GM12875 (cell line): ENCODE measurements around the gene ECE2.

Experiments used
- H3K4me3 ChIP-seq: one replicate; pipeline ENCODE4 v1.5.1; 2011; ENCODE audit warnings: low read depth, low read length, control low read depth
- TF ChIP-seq, protein P1 (sequence below): IDR thresholded peaks from 2 replicates; pipeline ENCODE4 v1.5.1; 2011; ENCODE audit warnings: low read depth, mild to moderate bottlenecking, control low read depth, inconsistent platforms, low read length, moderate library complexity, borderline replicate concordance; ENCODE audit not compliant: insufficient read depth

The ECE2 gene

GRCh38 chr3:184250167-184250828 is 25.5 kb upstream of the ECE2 start:
- H3K4me3 ChIP-seq, result peak overlapping the region; percentile 69
- TF ChIP-seq, protein P1, sequence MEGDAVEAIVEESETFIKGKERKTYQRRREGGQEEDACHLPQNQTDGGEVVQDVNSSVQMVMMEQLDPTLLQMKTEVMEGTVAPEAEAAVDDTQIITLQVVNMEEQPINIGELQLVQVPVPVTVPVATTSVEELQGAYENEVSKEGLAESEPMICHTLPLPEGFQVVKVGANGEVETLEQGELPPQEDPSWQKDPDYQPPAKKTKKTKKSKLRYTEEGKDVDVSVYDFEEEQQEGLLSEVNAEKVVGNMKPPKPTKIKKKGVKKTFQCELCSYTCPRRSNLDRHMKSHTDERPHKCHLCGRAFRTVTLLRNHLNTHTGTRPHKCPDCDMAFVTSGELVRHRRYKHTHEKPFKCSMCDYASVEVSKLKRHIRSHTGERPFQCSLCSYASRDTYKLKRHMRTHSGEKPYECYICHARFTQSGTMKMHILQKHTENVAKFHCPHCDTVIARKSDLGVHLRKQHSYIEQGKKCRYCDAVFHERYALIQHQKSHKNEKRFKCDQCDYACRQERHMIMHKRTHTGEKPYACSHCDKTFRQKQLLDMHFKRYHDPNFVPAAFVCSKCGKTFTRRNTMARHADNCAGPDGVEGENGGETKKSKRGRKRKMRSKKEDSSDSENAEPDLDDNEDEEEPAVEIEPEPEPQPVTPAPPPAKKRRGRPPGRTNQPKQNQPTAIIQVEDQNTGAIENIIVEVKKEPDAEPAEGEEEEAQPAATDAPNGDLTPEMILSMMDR, result peak; percentile 93

DNA sequence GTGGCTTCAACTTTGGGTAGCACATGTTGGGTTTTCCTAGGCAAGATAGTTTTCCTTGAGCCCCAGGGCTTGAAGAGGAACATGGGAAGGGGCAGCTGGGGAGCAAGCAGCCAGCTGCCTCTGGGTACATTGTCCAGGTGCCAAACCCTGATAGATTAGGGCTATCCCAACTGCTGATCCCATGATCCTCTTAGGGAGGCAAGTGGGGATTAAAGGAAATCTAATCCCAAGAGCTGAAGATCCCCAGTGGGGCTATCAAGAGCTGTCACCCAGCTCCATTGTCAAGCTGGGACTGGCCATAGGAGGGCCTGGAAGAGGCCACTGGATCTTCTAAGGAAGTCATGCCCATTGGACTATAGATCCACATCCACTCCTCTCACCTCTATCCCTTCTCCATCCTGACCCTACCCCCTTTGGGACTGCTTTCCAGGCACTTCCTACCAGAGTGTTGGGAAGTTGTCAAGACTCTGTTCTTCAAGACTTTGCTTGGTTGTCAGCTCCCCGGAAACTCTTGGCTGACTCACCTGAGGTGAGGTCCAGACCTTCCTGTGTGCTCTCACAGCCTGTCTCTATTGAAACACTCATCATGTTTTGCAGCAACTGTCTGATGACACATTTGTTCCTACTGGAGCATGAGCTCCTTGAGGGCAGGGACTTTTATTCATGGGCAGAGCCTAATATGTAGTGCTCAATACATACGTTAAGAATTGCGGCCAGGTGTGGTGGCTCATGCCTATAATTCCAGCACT is 20.4 kb upstream of the ECE2 start:
- H3K4me3 ChIP-seq, result no peak overlapping the region
- TF ChIP-seq, protein P1, result no peak

DNA sequence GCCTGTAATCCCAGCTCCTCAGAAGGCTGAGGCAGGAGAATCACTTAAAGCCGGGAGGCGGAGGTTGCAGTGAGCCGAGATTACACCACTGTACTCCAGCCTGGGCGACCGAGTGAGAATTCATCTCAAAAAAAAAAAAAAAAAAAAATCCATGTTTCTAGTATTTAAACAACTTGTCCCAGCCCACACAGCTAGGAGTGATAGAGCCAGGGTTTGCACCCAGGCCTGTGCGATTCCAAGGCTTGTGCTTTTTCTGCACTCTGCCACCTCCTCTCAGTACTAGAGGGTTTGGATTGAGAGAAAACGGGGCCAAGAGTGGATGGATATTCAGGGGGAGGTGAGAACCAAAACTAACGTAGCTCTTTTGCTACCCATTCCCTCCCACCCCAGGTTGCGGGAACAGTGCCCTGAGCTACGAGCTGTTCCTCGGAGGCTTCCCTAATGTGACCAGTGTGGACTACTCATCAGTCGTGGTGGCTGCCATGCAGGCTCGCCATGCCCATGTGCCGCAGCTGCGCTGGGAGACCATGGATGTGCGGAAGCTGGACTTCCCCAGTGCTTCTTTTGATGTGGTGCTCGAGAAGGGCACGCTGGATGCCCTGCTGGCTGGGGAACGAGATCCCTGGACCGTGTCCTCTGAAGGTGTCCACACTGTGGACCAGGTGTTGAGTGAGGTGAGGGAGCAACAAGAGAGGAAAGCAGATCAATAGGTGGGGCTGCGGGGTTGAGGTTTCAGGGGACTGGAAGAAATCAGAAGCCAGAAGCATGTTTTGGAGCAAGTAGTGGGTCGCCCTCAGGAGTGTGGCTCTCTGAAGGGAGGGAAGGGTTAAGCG is 18.5 kb upstream of the ECE2 start:
- H3K4me3 ChIP-seq, result no peak overlapping the region
- TF ChIP-seq, protein P1, result no peak

- TF ChIP-seq, protein P1, result no peak
- H3K4me3 ChIP-seq, result no peak overlapping the region
Measured at GRCh38 chr3:184258926-184259325, 16.9 kb upstream of the ECE2 start.

GRCh38 chr3:184259396-184259877 is 16.4 kb upstream of the ECE2 start:
- TF ChIP-seq, protein P1, result no peak
- no peak overlapping the region for H3K4me3 ChIP-seq

GRCh38 chr3:184259878-184260723 is 15.7 kb upstream of the ECE2 start:
- TF ChIP-seq, protein P1, result no peak
- no peak overlapping the region for H3K4me3 ChIP-seq
